Measurements from ENCODE around the gene DTNBP1. TPM values are rescaled to one million over a fixed set of nuclear protein-coding genes. Genes with fewer than 3 reads are reported as not detected.

Gene DTNBP1
- polyA plus RNA-seq, 2 of the 4 experiments (the other 2 are of a cell fraction) = 8.4 to 8.7 TPM

GRCh38 chr6:15658181-15658744, 4.6 kb downstream of the DTNBP1 start (continued):
- TF ChIP-seq EHF (CRISPR knock-in tag; IDR thresholded peaks at IDR 0.05) = no peak
- no peak for TF ChIP-seq KDM1A (IDR thresholded peaks at IDR 0.05; ENCODE audit: low read depth)
- no peak for TF ChIP-seq HOXA7 (CRISPR knock-in tag; IDR thresholded peaks at IDR 0.05)

DNA sequence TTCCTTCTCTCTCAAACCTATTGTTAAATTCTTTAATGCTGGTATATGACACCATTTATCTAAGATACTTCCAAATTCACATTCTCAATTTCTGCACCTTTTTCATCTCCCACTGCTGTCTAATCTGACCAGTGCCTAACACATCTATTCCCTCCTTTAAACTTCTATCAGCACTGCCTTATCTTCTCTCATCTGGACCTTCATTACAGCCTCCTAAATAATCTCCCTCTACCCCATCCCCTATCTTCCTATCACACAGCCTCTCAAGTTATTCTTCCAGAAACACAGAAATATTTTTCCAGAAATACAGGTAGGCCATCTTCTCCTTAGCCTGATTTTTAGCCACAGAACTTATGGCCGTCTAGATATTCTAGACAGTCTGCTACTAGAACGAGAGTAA, 5.5 kb downstream of the DTNBP1 start:
- ChIA-PET CTCF (no interaction called here), POLR2A (no interaction called here)
- no peak overlapping the region for H3K4me3 ChIP-seq
- TF ChIP-seq HES2 (IDR thresholded peaks at IDR 0.05) (no peak), RAD21 (conservative IDR thresholded peaks at IDR 0.05 in 1 of 2, IDR thresholded peaks at IDR 0.05 in 1 of 2) (no peak), EHMT2 (IDR thresholded peaks at IDR 0.05; ENCODE audit: low read depth) (no peak), MAFK (IDR thresholded peaks at IDR 0.05; ENCODE audit: partially characterized antibody) (no peak), BCL3 (IDR thresholded peaks at IDR 0.05) (no peak), GATA3 (IDR thresholded peaks at IDR 0.05; ENCODE audit: borderline replicate concordance) (no peak), EP300 (IDR thresholded peaks at IDR 0.05) (no peak), NPAS2 (CRISPR knock-in tag; IDR thresholded peaks at IDR 0.05; ENCODE audit: borderline replicate concordance) (no peak), TFCP2L1 (CRISPR knock-in tag; IDR thresholded peaks at IDR 0.05) (no peak), RARB (CRISPR knock-in tag; IDR thresholded peaks at IDR 0.05) (no peak)
- TF ChIP-seq, protein P1, sequence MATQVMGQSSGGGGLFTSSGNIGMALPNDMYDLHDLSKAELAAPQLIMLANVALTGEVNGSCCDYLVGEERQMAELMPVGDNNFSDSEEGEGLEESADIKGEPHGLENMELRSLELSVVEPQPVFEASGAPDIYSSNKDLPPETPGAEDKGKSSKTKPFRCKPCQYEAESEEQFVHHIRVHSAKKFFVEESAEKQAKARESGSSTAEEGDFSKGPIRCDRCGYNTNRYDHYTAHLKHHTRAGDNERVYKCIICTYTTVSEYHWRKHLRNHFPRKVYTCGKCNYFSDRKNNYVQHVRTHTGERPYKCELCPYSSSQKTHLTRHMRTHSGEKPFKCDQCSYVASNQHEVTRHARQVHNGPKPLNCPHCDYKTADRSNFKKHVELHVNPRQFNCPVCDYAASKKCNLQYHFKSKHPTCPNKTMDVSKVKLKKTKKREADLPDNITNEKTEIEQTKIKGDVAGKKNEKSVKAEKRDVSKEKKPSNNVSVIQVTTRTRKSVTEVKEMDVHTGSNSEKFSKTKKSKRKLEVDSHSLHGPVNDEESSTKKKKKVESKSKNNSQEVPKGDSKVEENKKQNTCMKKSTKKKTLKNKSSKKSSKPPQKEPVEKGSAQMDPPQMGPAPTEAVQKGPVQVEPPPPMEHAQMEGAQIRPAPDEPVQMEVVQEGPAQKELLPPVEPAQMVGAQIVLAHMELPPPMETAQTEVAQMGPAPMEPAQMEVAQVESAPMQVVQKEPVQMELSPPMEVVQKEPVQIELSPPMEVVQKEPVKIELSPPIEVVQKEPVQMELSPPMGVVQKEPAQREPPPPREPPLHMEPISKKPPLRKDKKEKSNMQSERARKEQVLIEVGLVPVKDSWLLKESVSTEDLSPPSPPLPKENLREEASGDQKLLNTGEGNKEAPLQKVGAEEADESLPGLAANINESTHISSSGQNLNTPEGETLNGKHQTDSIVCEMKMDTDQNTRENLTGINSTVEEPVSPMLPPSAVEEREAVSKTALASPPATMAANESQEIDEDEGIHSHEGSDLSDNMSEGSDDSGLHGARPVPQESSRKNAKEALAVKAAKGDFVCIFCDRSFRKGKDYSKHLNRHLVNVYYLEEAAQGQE (IDR thresholded peaks at IDR 0.05) = no peak
- TF ChIP-seq, protein P2, sequence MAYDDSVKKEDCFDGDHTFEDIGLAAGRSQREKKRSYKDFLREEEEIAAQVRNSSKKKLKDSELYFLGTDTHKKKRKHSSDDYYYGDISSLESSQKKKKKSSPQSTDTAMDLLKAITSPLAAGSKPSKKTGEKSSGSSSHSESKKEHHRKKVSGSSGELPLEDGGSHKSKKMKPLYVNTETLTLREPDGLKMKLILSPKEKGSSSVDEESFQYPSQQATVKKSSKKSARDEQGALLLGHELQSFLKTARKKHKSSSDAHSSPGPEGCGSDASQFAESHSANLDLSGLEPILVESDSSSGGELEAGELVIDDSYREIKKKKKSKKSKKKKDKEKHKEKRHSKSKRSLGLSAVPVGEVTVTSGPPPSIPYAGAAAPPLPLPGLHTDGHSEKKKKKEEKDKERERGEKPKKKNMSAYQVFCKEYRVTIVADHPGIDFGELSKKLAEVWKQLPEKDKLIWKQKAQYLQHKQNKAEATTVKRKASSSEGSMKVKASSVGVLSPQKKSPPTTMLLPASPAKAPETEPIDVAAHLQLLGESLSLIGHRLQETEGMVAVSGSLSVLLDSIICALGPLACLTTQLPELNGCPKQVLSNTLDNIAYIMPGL (CRISPR knock-in tag; IDR thresholded peaks at IDR 0.05; ENCODE audit: borderline replicate concordance) = no peak
- FAIRE-seq (no peak), ATAC-seq (no peak), DNase-seq (ENCODE audit: low read depth in 1 of 2, low spot score in 1 of 2) (no peak)
- no peak overlapping the region for H3K27ac ChIP-seq
- H3K4me1 ChIP-seq = peaks cover 5% of the 10 kb centered on the region; the same call in 1 of the 3 replicates
- WGBS (ENCODE audit: missing lambda C conversion rate) = 91% methylated on average over 2 of the region's 2 CpGs
- no peaks in the 10 kb centered on the region for H3K9me3 ChIP-seq
- no peak overlapping the region for H3K4me2 ChIP-seq

- no peaks in the 10 kb centered on the region for H3K9me3 ChIP-seq
- no peaks in the 10 kb centered on the region for H3K4me1 ChIP-seq
- ATAC-seq = no peak
- TF ChIP-seq CEBPB (IDR thresholded peaks at IDR 0.05) = no peak
- TF ChIP-seq CHD2 (IDR thresholded peaks at IDR 0.05; ENCODE audit: low read length, partially characterized antibody) = no peak
- no peak for TF ChIP-seq BHLHE40 (IDR thresholded peaks at IDR 0.05; ENCODE audit: low read depth, low read length)
- TF ChIP-seq HEYL (CRISPR knock-in tag; IDR thresholded peaks at IDR 0.05) = no peak
- TF ChIP-seq ESRRA (IDR thresholded peaks at IDR 0.05; ENCODE audit: borderline replicate concordance, low read length) = no peak
- no peak for TF ChIP-seq TFCP2L1 (CRISPR knock-in tag; IDR thresholded peaks at IDR 0.05)
- no peak for TF ChIP-seq FOSL2 (IDR thresholded peaks at IDR 0.05)
- no peak for TF ChIP-seq FOSL2 (CRISPR knock-in tag; IDR thresholded peaks at IDR 0.05)
- no peak for TF ChIP-seq ZNF302 (CRISPR knock-in tag; IDR thresholded peaks at IDR 0.05)
- no peak for TF ChIP-seq POLR2A (IDR thresholded peaks at IDR 0.05; ENCODE audit: low read length)
- TF ChIP-seq FOXS1 (CRISPR knock-in tag; IDR thresholded peaks at IDR 0.05) = no peak
- no peak for TF ChIP-seq POLR2AphosphoS2 (conservative IDR thresholded peaks at IDR 0.05; ENCODE audit: low read length)
- no peak for TF ChIP-seq ZFP36 (IDR thresholded peaks at IDR 0.05; ENCODE audit: borderline replicate concordance, partially characterized antibody)
- no peak for TF ChIP-seq MAZ (IDR thresholded peaks at IDR 0.05; ENCODE audit: borderline replicate concordance, low read depth, low read length)
- no peak for TF ChIP-seq EHF (CRISPR knock-in tag; IDR thresholded peaks at IDR 0.05)
- no peak for TF ChIP-seq HOXB13 (CRISPR knock-in tag; IDR thresholded peaks at IDR 0.05; ENCODE audit: low read depth)
- TF ChIP-seq HOXB5 (CRISPR knock-in tag; IDR thresholded peaks at IDR 0.05) = no peak
- no peak for TF ChIP-seq RAD21 (conservative IDR thresholded peaks at IDR 0.05 in 1 of 2, IDR thresholded peaks at IDR 0.05 in 1 of 2)
- no peak for TF ChIP-seq ZC3H11A (IDR thresholded peaks at IDR 0.05)
- DNase-seq (ENCODE audit: low read depth in 1 of 2, low spot score in 1 of 2) = no peak
- 81% methylated on average over 3 of the region's 3 CpGs for WGBS (ENCODE audit: missing lambda C conversion rate)
- H3K4me2 ChIP-seq = no peak overlapping the region
- no peak overlapping the region for H3K27ac ChIP-seq
- FAIRE-seq = no peak
- CTCF ChIA-PET = no interaction called here
- H3K4me3 ChIP-seq = no peak overlapping the region
- POLR2A ChIA-PET = no interaction called here
Measured at GRCh38 chr6:15656145-15656544, 6.7 kb downstream of the DTNBP1 start.
